ENCODE results near the gene C1orf159. TPM values are rescaled to one million over a fixed set of nuclear protein-coding genes. Genes with fewer than 3 reads are reported as not detected.

The C1orf159 gene
- total RNA-seq, 1 donor from 2014 or later = 9.2 TPM

GRCh38 chr1:1148569-1148968 is 32.7 kb upstream of the C1orf159 start:
- DNase-seq (ENCODE audit: low spot score) = no peak
- peaks cover 9% of the 10 kb centered on the region for H3K27me3 Mint-ChIP-seq (ENCODE audit: low read depth)
- no peak for TF ChIP-seq CTCF (IDR thresholded peaks at IDR 0.05)
- no peak overlapping the region for H3K27ac Mint-ChIP-seq (ENCODE audit: unreplicated experiment)
- no peak overlapping the region for H3K4me3 Mint-ChIP-seq (ENCODE audit: unreplicated experiment)
- no peaks in the 10 kb centered on the region for H3K36me3 Mint-ChIP-seq (ENCODE audit: low read depth)
- H3K9me3 Mint-ChIP-seq (ENCODE audit: low read depth) = peaks cover 15% of the 10 kb centered on the region
- H3K4me1 Mint-ChIP-seq (ENCODE audit: low read depth) = no peaks in the 10 kb centered on the region

GRCh38 chr1:1148061-1148460 is 32.2 kb upstream of the C1orf159 start:
- DNase-seq (ENCODE audit: low spot score) = no peak
- H3K27ac Mint-ChIP-seq (ENCODE audit: unreplicated experiment) = no peak overlapping the region
- H3K27me3 Mint-ChIP-seq (ENCODE audit: low read depth) = peaks cover 9% of the 10 kb centered on the region
- no peaks in the 10 kb centered on the region for H3K36me3 Mint-ChIP-seq (ENCODE audit: low read depth)
- no peak for TF ChIP-seq CTCF (IDR thresholded peaks at IDR 0.05)
- peaks cover 10% of the 10 kb centered on the region for H3K9me3 Mint-ChIP-seq (ENCODE audit: low read depth)
- H3K4me1 Mint-ChIP-seq (ENCODE audit: low read depth) = no peaks in the 10 kb centered on the region
- no peak overlapping the region for H3K4me3 Mint-ChIP-seq (ENCODE audit: unreplicated experiment)

- Mint-ChIP-seq H3K9me3 (ENCODE audit: low read depth) (no peaks in the 10 kb centered on the region), H3K4me3 (ENCODE audit: unreplicated experiment) (no peak overlapping the region), H3K4me1 (ENCODE audit: low read depth) (no peaks in the 10 kb centered on the region), H3K27ac (ENCODE audit: unreplicated experiment) (no peak overlapping the region), H3K27me3 (ENCODE audit: low read depth) (peaks cover 9% of the 10 kb centered on the region), H3K36me3 (ENCODE audit: low read depth) (no peaks in the 10 kb centered on the region)
- DNase-seq (ENCODE audit: low spot score) = no peak
- TF ChIP-seq CTCF (IDR thresholded peaks at IDR 0.05) = no peak
These were observed 30.7 kb upstream of the C1orf159 start for GRCh38 chr1:1146596-1146995.

- Mint-ChIP-seq H3K36me3 (ENCODE audit: low read depth) (no peaks in the 10 kb centered on the region), H3K27ac (ENCODE audit: unreplicated experiment) (no peak overlapping the region)
- DNase-seq (ENCODE audit: low spot score) = no peak
These were observed 30.1 kb upstream of the C1orf159 start for GRCh38 chr1:1146026-1146425.

GRCh38 chr1:1145547-1145914 is 29.6 kb upstream of the C1orf159 start:
- no peak for DNase-seq (ENCODE audit: low spot score)
- no peaks in the 10 kb centered on the region for H3K4me1 Mint-ChIP-seq (ENCODE audit: low read depth)
- H3K27ac Mint-ChIP-seq (ENCODE audit: unreplicated experiment) = no peak overlapping the region
- TF ChIP-seq CTCF (IDR thresholded peaks at IDR 0.05) = no peak
- H3K9me3 Mint-ChIP-seq (ENCODE audit: low read depth) = no peaks in the 10 kb centered on the region
- H3K36me3 Mint-ChIP-seq (ENCODE audit: low read depth) = no peaks in the 10 kb centered on the region
- no peak overlapping the region for H3K4me3 Mint-ChIP-seq (ENCODE audit: unreplicated experiment)
- H3K27me3 Mint-ChIP-seq (ENCODE audit: low read depth) = peaks cover 9% of the 10 kb centered on the region

More at GRCh38 chr1:1146026-1146425, 30.1 kb upstream of the C1orf159 start:
- H3K4me1 Mint-ChIP-seq (ENCODE audit: low read depth) = no peaks in the 10 kb centered on the region
- no peak for TF ChIP-seq CTCF (IDR thresholded peaks at IDR 0.05)
- H3K4me3 Mint-ChIP-seq (ENCODE audit: unreplicated experiment) = no peak overlapping the region
- H3K27me3 Mint-ChIP-seq (ENCODE audit: low read depth) = peaks cover 9% of the 10 kb centered on the region
- H3K9me3 Mint-ChIP-seq (ENCODE audit: low read depth) = no peaks in the 10 kb centered on the region
